Adrenal gland (tissue), 12 donors: ENCODE measurements around the gene ATPAF2. TPM values are rescaled to one million over a fixed set of nuclear protein-coding genes. Genes with fewer than 3 reads are reported as not detected.
A peak's percentile ranks its signal among the peaks of the same experiment; 100 is the strongest.

Experiments used
- DNase-seq, 7 donors: peaks; one replicate each; pipeline ENCODE4 v3.0.0-alpha.2; 2019 to 2020
- H3K27ac ChIP-seq, 5 donors: fragments of 200-600 bp; sonication (generic) in 4 of 5; 1 replicate in 3 of 5; 2 replicates in 2 of 5; pipeline versions ENCODE4 v1.5.1 to v1.8.0; 2016 to 2020; ENCODE audit warnings: mild to moderate bottlenecking in 1 of 5
- H3K27me3 ChIP-seq: fragments of 200-600 bp; 2 replicates; pipeline ENCODE4 v1.8.0; 2021
- H3K36me3 ChIP-seq, 2 donors: fragments of 200-600 bp; replicated peaks in 1 of 2; 1 replicate in 1 of 2; 2 replicates in 1 of 2; pipeline versions ENCODE4 v1.5.1 to v1.8.0; 2018 to 2022
- H3K4me1 ChIP-seq, 2 donors: fragments of 200-600 bp; replicated peaks in 1 of 2; 1 replicate in 1 of 2; 2 replicates in 1 of 2; pipeline versions ENCODE4 v1.5.1 to v1.8.0; 2018 to 2021
- H3K4me3 ChIP-seq, 4 donors: fragments of 200-600 bp; sonication (generic) in 3 of 4; one replicate each; pipeline ENCODE4 v1.5.1; 2016 to 2018
- H3K9me3 ChIP-seq, 3 donors: fragments of 200-600 bp; sonication (generic) in 1 of 3; replicated peaks in 1 of 3; 1 replicate in 2 of 3; 2 replicates in 1 of 3; pipeline versions ENCODE4 v1.5.1 to v1.8.0; 2016 to 2021
- CTCF ChIP-seq, 6 experiments: fragments of 450-650 bp in 4 of 6; fragments of 200-600 bp in 2 of 6; sonication (generic) in 1 of 6; IDR thresholded peaks; 1 replicate in 5 of 6; 2 replicates in 1 of 6; pipeline versions ENCODE4 v1.5.1 to v1.8.0; 2016 to 2021; ENCODE audit warnings: antibody characterized with exemption in 6 of 6, mild to moderate bottlenecking in 2 of 6, moderate library complexity in 1 of 6
- POLR2A ChIP-seq, 2 donors: fragments of 450-650 bp; IDR thresholded peaks; one replicate each; pipeline ENCODE4 v1.6.1; 2017; ENCODE audit warnings: antibody characterized with exemption in 2 of 2, mild to moderate bottlenecking in 2 of 2, moderate library complexity in 1 of 2
- WGBS, 4 donors: extraction: QIAGEN DNeasy Blood & Tissue Kit in 2 of 4; methylation state at CpG; one replicate each; pipeline versions ENCODE4 v1.1.5 to v1.1.7; 2013 to 2017; 5-methylcytosine and 5-hydroxymethylcytosine counted together
- intact Hi-C, 2 donors: fragments of 100-400 bp; cut with DNase I; formaldehyde crosslinking; loops; one replicate each; pipeline versions ENCODE4 v1.14.1 to v1.15.0; 2022 to 2023
- polyA plus RNA-seq, 3 donors: library from polyadenylated mRNA; stranded (reverse); fragments of 200-250 nt in 2 of 3; fragments of 350-450 nt in 1 of 3; fragmentation: Illumina TruSeq in 1 of 3; extraction: RNeasy Lipid Tissue Mini Kit (QIAGEN cat#74804) in 1 of 3; gene quantifications; one replicate each; pipeline ENCODE4 v1.2.3, GENCODE V29; 2013 to 2014
- total RNA-seq, 9 donors: library from RNA; depleted of rRNA in 4 of 9; stranded (reverse); fragments of >200 nt in 4 of 9; fragments of 120-200 nt in 1 of 9; fragmentation: NEBNext Ultra II Directional in 1 of 9; extraction: Animal tissue kit (Norgen Biotek cat#: 25700) in 1 of 9; gene quantifications; one replicate each; pipeline versions ENCODE4 v1.1.0 to v1.2.4, GENCODE V29; 2013 to 2023
- donor health status: healthy with polysubstance abuse.
- donor health status: Bipolar disorder and iron deficiency.
- donor health status: DM: yes; HTN: yes; CAD: no.
- donor health status: DM: no; HTN: no; CAD: no.
- donor health status: DM: no; HTN: no; CAD: no.
- donor health status: DM: yes; HTN: yes; CAD: no.

Gene ATPAF2
- total and polyA plus RNA-seq, 12 donors: 32.5 to 68.6 (median 45.4) TPM

GRCh38 chr17:18041776-18042175 lies 2.8 kb upstream of the ATPAF2 start:
- H3K36me3 ChIP-seq: peaks cover 0 to 4% of the 10 kb centered on the region in 2 donors
- no peak for TF ChIP-seq POLR2A (IDR thresholded peaks at IDR 0.05)
- no peak for TF ChIP-seq CTCF (IDR thresholded peaks at IDR 0.05)
- H3K4me3 ChIP-seq: no peak overlapping the region
- WGBS, 4 donors: 31 to 91% (median 41%) methylated on average over 1 of the region's 1 CpG
- H3K9me3 ChIP-seq: no peaks in the 10 kb centered on the region
- H3K27me3 ChIP-seq: no peaks in the 10 kb centered on the region
- DNase-seq: no peak
- intact Hi-C loops: no loop called here
- H3K4me1 ChIP-seq: peaks cover 27 to 58% of the 10 kb centered on the region in 2 donors
- H3K27ac ChIP-seq: no peak overlapping the region

- TF ChIP-seq POLR2A (IDR thresholded peaks at IDR 0.05) (no peak), CTCF (IDR thresholded peaks at IDR 0.05) (no peak)
- Histone ChIP-seq H3K9me3 (no peaks in the 10 kb centered on the region), H3K4me3 (peak overlapping the region; percentile 43 to 98 (median 56)), H3K4me1 (peaks cover 27 to 58% of the 10 kb centered on the region in 2 donors), H3K36me3 (no peaks in the 10 kb centered on the region), H3K27ac (no peak overlapping the region), H3K27me3 (no peaks in the 10 kb centered on the region)
- intact Hi-C loops: no loop called here
- no peak for DNase-seq
- 36 to 39% (median 37%) methylated on average over 4 to 6 of the region's 6 CpGs for WGBS, 4 donors
Observed at GRCh38 chr17:18040261-18040858, 1.4 kb upstream of the ATPAF2 start.

GRCh38 chr17:18039535-18040260 lies 730 bp upstream of the ATPAF2 start:
- TF ChIP-seq CTCF (IDR thresholded peaks at IDR 0.05): no peak
- no peak for TF ChIP-seq POLR2A (IDR thresholded peaks at IDR 0.05)
- peak in 3 of 7 donors; percentile 44 to 49 (median 46) for DNase-seq
- Histone ChIP-seq H3K27me3 (no peaks in the 10 kb centered on the region), H3K36me3 (no peaks in the 10 kb centered on the region), H3K9me3 (no peaks in the 10 kb centered on the region), H3K4me1 (peaks cover 27 to 58% of the 10 kb centered on the region in 2 donors), H3K4me3 (peak overlapping the region; percentile 43 to 98 (median 56)), H3K27ac (peak overlapping the region in 3 of 5 donors; percentile 55 to 82 (median 72))
- intact Hi-C loops: loop anchor here (5.0 to 10.0 kb wide), 5 partner anchors 55 to 357 kb away; partner anchors contain the start of gene RAI1 (in 2 of the 2)
- WGBS, 4 donors: 0 to 1% (median 1%) methylated on average over 13 to 81 of the region's 81 CpGs

GRCh38 chr17:18038149-18038850 lies 668 bp downstream of the ATPAF2 start:
- no peaks in the 10 kb centered on the region for H3K27me3 ChIP-seq
- H3K36me3 ChIP-seq: no peaks in the 10 kb centered on the region
- H3K4me1 ChIP-seq: peaks cover 23 to 45% of the 10 kb centered on the region in 2 donors
- 4 to 9% (median 6%) methylated on average over 11 to 13 of the region's 13 CpGs for WGBS, 4 donors
- H3K9me3 ChIP-seq: no peaks in the 10 kb centered on the region
- intact Hi-C loops: loop anchor here (5.0 to 10.0 kb wide), 5 partner anchors 53 to 356 kb away; partner anchors contain the start of gene RAI1 (in 2 of the 2)
- no peak for DNase-seq
- H3K4me3 ChIP-seq: peak overlapping the region in 3 of 4 donors; percentile 38 to 98 (median 57)
- TF ChIP-seq POLR2A (IDR thresholded peaks at IDR 0.05): no peak
- no peak for TF ChIP-seq CTCF (IDR thresholded peaks at IDR 0.05)
- H3K27ac ChIP-seq: peak overlapping the region in 3 of 5 donors; percentile 55 to 80 (median 72)
